GM18499 (cell line): ENCODE measurements around the gene TLR6.
"Not testable (repeated sequence)": the region's sequence is repeated elsewhere in the genome, so short reads cannot be mapped to it uniquely, and the experiment has no call there.

ENCODE experiments used
- ATAC-seq: cut with Tn5 transposase; IDR thresholded peaks from one replicate; pipeline ENCODE4 v1.9.1; 2021; ENCODE audit warnings: moderate number of reproducible peaks; ENCODE audit not compliant: insufficient read depth, unreplicated experiment

The TLR6 gene

DNA sequence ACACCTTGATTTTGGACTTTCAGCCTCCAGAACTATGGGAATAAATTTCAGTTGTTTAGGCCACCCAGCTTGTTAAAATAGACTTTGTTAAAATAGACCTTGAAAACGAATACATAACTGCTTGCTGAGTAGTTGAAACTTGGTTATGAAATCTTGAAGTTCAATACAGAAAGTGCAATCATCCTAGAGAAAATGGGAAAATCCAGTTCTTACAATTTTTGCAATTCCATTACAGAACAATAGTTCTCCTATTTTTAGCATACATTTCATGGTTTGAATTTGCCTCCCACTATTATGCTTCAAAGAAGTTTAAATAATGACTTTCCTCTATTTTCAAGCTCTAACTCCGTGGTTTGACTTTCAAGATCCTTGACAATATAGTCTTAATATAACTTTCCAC, 62.6 kb downstream of the TLR6 start:
- no peak for ATAC-seq

GRCh38 chr4:38791010-38791409, 65.6 kb downstream of the TLR6 start:
- no peak for ATAC-seq

DNA sequence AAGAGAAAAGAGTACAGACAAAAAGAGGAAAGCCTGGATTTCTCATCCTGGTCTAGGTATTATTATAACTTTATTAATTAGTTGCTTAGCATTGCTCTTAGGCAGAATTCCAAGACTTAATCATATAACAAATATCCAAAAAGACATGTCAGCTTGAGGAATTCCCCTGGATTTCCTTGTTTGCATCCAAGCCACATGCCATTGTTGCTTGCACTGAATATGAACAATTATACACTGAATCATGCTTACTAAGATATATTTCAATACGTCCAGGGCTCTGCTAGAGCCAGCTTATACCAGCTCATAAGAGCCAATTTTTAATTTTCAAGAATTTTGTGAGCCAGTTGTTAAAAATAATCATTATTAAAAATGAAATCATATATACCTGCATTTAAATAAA, 68.3 kb downstream of the TLR6 start:
- ATAC-seq, result no peak

DNA sequence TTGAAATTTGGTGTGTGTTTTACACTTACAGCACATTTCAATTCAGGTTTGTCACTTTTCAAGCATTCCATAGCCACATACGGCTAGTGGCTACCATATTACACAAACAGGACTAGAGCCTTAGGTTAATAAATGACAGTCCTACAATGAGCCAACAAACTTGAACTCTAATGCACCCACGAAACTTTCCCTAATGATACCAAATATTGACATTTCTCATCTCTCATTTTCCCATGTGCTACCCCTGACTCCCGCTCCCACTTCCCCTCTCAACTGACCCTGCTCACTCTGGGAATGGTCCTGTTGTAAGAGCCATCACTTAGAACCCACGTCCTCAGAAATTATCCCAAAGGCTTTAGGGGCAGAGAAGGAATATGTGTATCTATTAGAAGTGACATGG, 68.9 kb downstream of the TLR6 start:
- ATAC-seq, result no peak

DNA sequence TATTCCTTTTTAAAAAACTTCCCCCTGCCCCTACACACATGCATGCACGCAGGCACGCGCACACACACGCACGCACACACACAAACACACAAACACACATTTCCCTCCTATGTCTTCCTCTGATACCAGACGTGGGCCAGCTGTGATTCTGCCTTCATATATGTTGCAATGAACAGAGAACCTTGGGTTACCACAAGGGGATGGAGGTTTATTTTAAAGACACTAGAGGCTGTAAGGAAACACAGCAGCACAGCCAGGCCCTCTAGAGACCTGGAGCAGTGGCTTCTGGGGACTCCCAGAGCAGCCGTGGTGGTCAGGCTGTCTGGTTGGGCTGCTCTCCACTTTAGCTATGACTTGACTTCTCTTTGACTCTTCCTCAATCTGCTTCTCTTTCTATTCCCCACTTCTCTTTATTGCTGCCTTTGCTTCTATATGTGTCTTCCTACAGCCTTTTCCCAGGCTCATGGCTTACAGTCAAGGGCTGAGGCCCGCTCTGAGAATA, 70.7 kb downstream of the TLR6 start:
- ATAC-seq, result no peak

- ATAC-seq, result no peak
Measured at GRCh38 chr4:38785041-38785790, 71.4 kb downstream of the TLR6 start.

- ATAC-seq, result no peak
Measured at GRCh38 chr4:38784141-38784540, 72.5 kb downstream of the TLR6 start.

GRCh38 chr4:38783109-38783460, 73.5 kb downstream of the TLR6 start:
- no peak for ATAC-seq

- peak; percentile 48 for ATAC-seq
Measured at GRCh38 chr4:38782452-38783108, 74.0 kb downstream of the TLR6 start, which contains the start of gene TLR10. Gene TLR10, minus strand, starts transcription at chr4:38782990. Its CDS starts 7,400 bp downstream, at chr4:38775590.

DNA sequence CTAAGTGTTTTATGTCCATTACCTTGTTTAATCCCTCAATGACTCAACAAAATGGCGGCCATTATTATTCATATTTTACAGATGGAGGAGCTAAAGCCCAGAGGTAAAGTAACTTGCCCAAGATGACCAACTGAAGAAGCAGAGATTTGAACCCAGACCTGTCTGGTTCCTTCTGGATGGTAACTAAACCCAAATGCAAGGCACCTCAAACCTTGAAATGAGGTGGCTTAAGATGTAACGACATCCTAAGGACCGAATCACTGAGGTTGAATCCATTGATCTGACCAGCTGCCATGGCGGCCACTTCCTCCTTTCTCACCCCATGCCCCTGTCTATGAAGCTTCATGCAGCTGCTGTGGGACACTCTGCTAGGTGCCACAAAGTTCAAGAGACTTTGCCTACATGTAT, 74.8 kb downstream of the TLR6 start:
- no peak for ATAC-seq

- ATAC-seq, result no peak
Measured at GRCh38 chr4:38780833-38781484, 75.7 kb downstream of the TLR6 start.

DNA sequence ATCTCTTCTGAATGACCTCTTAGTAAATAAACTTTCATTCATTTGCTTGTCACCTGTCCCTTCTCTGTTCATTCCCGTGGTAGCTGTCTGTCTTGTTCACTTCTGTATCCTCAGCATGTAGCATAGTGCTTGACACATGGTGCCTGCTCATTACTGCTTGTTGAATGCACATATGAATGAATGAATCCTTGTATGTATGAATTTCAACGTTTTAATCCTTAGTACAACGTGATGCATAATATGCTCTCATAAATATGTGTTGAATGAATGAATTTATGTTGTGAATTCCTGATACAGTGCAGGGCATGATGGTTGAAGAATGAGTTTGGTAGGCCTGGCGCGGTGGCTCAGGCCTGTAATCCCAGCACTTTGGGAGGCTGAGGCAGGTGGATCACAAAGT, 76.8 kb downstream of the TLR6 start:
- no peak for ATAC-seq

- ATAC-seq, result not testable (repeated sequence)
Measured at GRCh38 chr4:38777925-38778324, 78.7 kb downstream of the TLR6 start.

- no peak for ATAC-seq
Measured at GRCh38 chr4:38775326-38775725, 81.3 kb downstream of the TLR6 start.

GRCh38 chr4:38774181-38774955, 82.2 kb downstream of the TLR6 start:
- ATAC-seq, result no peak
